ENCODE results near the gene ARMC5. TPM values are rescaled to one million over a fixed set of nuclear protein-coding genes. Genes with fewer than 3 reads are reported as not detected.

The ARMC5 gene
- total RNA-seq, 2 donors from 2014 or later: 8.8 to 10.8 TPM

GRCh38 chr16:31467858-31468257 lies 8.6 kb downstream of the ARMC5 start:
- peaks cover 5% of the 10 kb centered on the region for H3K36me3 ChIP-seq
- no peak for TF ChIP-seq CTCF (IDR thresholded peaks at IDR 0.05)
- DNase-seq (ENCODE audit: low spot score): no peak
- no peaks in the 10 kb centered on the region for H3K9me3 ChIP-seq
- H3K27me3 ChIP-seq (replicated peaks; ENCODE audit: insufficient read depth): no peaks in the 10 kb centered on the region
- no peak overlapping the region for H3K27ac ChIP-seq
- no peak for ATAC-seq (ENCODE audit: insufficient number of reproducible peaks, low FRiP score, low read depth)
- no peak overlapping the region for H3K4me3 ChIP-seq
- H3K4me1 ChIP-seq (ENCODE audit: control insufficient read depth in 1 of 2, low read depth in 2 of 2): peaks cover 10 to 14% of the 10 kb centered on the region in 2 donors

- H3K4me1 ChIP-seq (ENCODE audit: control insufficient read depth in 1 of 2, low read depth in 2 of 2): peaks cover 13 to 30% of the 10 kb centered on the region in 2 donors
- H3K36me3 ChIP-seq: peaks cover 29% of the 10 kb centered on the region
- no peak for ATAC-seq (ENCODE audit: insufficient number of reproducible peaks, low FRiP score, low read depth)
- no peaks in the 10 kb centered on the region for H3K9me3 ChIP-seq
- no peaks in the 10 kb centered on the region for H3K27me3 ChIP-seq (replicated peaks; ENCODE audit: insufficient read depth)
- peak overlapping the region; percentile 100 for H3K27ac ChIP-seq
- TF ChIP-seq CTCF (IDR thresholded peaks at IDR 0.05): no peak
- DNase-seq (ENCODE audit: low spot score): no peak
- peak overlapping the region; percentile 100 for H3K4me3 ChIP-seq
Observed at GRCh38 chr16:31470615-31471014, 11.3 kb downstream of the ARMC5 start.

GRCh38 chr16:31471241-31471874 lies 12.1 kb downstream of the ARMC5 start:
- Histone ChIP-seq H3K9me3 (no peaks in the 10 kb centered on the region), H3K27ac (peak overlapping the region; percentile 100), H3K4me1 (ENCODE audit: control insufficient read depth in 1 of 2, low read depth in 2 of 2) (peaks cover 13 to 30% of the 10 kb centered on the region in 2 donors), H3K36me3 (peaks cover 33% of the 10 kb centered on the region), H3K4me3 (peak overlapping the region; percentile 100), H3K27me3 (replicated peaks; ENCODE audit: insufficient read depth) (no peaks in the 10 kb centered on the region)
- DNase-seq (ENCODE audit: low spot score) (no peak), ATAC-seq (ENCODE audit: insufficient number of reproducible peaks, low FRiP score, low read depth) (peak; percentile 20)
- no peak for TF ChIP-seq CTCF (IDR thresholded peaks at IDR 0.05)

- peak within 1 kb of the TSS; percentile 100 for H3K27ac ChIP-seq
- peaks cover 38% of the 10 kb centered on the region for H3K36me3 ChIP-seq
- no peak for TF ChIP-seq CTCF (IDR thresholded peaks at IDR 0.05)
- peak within 1 kb of the TSS; percentile 100 for H3K4me3 ChIP-seq
- no peaks in the 10 kb centered on the region for H3K9me3 ChIP-seq
- peak; percentile 24 for ATAC-seq (ENCODE audit: insufficient number of reproducible peaks, low FRiP score, low read depth)
- no peaks in the 10 kb centered on the region for H3K27me3 ChIP-seq (replicated peaks; ENCODE audit: insufficient read depth)
- DNase-seq (ENCODE audit: low spot score): no peak
- peaks cover 13 to 30% of the 10 kb centered on the region in 2 donors for H3K4me1 ChIP-seq (ENCODE audit: control insufficient read depth in 1 of 2, low read depth in 2 of 2)
Observed at GRCh38 chr16:31471875-31472708, 12.8 kb downstream of the ARMC5 start, which contains the start of gene TGFB1I1. TGFB1I1 (plus strand) TSS chr16:31472152; CDS start chr16:31472189, 37 bp downstream.

- peak; percentile 81 for TF ChIP-seq CTCF (IDR thresholded peaks at IDR 0.05)
Observed at GRCh38 chr16:31472709-31473203, 13.5 kb downstream of the ARMC5 start.

More at GRCh38 chr16:31472709-31473203, 13.5 kb downstream of the ARMC5 start:
- Histone ChIP-seq H3K27me3 (replicated peaks; ENCODE audit: insufficient read depth) (no peaks in the 10 kb centered on the region), H3K4me1 (ENCODE audit: control insufficient read depth in 1 of 2, low read depth in 2 of 2) (peaks cover 13 to 30% of the 10 kb centered on the region in 2 donors), H3K9me3 (no peaks in the 10 kb centered on the region), H3K36me3 (peaks cover 45% of the 10 kb centered on the region), H3K4me3 (peak overlapping the region; percentile 100), H3K27ac (peak overlapping the region; percentile 100)
- peak; percentile 88 for ATAC-seq (ENCODE audit: insufficient number of reproducible peaks, low FRiP score, low read depth)
- DNase-seq (ENCODE audit: low spot score): peak; percentile 81

Data from thoracic aorta (tissue), 2 donors.